Calu3 (cell line): Measurements from ENCODE around the gene ZDHHC18. TPM values are rescaled to one million over a fixed set of nuclear protein-coding genes. Genes with fewer than 3 reads are reported as not detected.

Experiments used
- BruUV-seq: library from RNA; stranded (reverse); fragments of 400-500 nt; replicated peaks from 2 replicates; lab custom pipeline; 2021; lab: Mats Ljungman, UMichigan
- CTCF ChIA-PET: fragments of 300-600 bp; sonication (Branson Sonifier 250); formaldehyde crosslinking; loops from one replicate; lab custom pipeline; 2022; ENCODE audit warnings: antibody characterized with exemption; lab: Charles Lee
- DNase-seq: peaks from one replicate; pipeline ENCODE4 v3.0.0; 2022
- H3K27ac Mint-ChIP-seq: one replicate; pipeline ENCODE4 v1.8.0; 2022; ENCODE audit warnings: mixed read lengths; ENCODE audit not compliant: unreplicated experiment
- H3K27me3 Mint-ChIP-seq: one replicate; pipeline ENCODE4 v1.8.0; 2022; ENCODE audit warnings: mixed read lengths; ENCODE audit not compliant: unreplicated experiment
- H3K36me3 Mint-ChIP-seq: one replicate; pipeline ENCODE4 v1.8.0; 2022; ENCODE audit warnings: mild to moderate bottlenecking, moderate library complexity, mixed read lengths; ENCODE audit not compliant: insufficient read depth, unreplicated experiment
- H3K4me1 Mint-ChIP-seq: one replicate; pipeline ENCODE4 v1.8.0; 2022; ENCODE audit warnings: mild to moderate bottlenecking, low read depth, mixed read lengths; ENCODE audit not compliant: unreplicated experiment
- H3K4me3 Mint-ChIP-seq: one replicate; pipeline ENCODE4 v1.8.0; 2022; ENCODE audit warnings: mild to moderate bottlenecking, low read depth, moderate library complexity, mixed read lengths; ENCODE audit not compliant: unreplicated experiment
- H3K9me3 Mint-ChIP-seq: one replicate; pipeline ENCODE4 v1.8.0; 2022; ENCODE audit warnings: low read depth, mixed read lengths; ENCODE audit not compliant: unreplicated experiment
- intact Hi-C: fragments of 100-400 bp; cut with micrococcal nuclease; formaldehyde crosslinking; loops from one replicate; pipeline ENCODE4 v1.10.0; 2022; ENCODE audit not compliant: unreplicated experiment
- total RNA-seq: library from RNA; stranded (reverse); gene quantifications from 2 replicates; pipeline ENCODE4 v1.2.3, GENCODE V29; 2022
- TF ChIP-seq, protein P1 (sequence below): fragments of 200-600 bp; IDR thresholded peaks from one replicate; pipeline ENCODE4 v1.8.0; 2022; ENCODE audit warnings: antibody characterized with exemption; ENCODE audit not compliant: unreplicated experiment

The ZDHHC18 gene
- total RNA-seq, 1 experiment from 2014 or later = 21.8 TPM

DNA sequence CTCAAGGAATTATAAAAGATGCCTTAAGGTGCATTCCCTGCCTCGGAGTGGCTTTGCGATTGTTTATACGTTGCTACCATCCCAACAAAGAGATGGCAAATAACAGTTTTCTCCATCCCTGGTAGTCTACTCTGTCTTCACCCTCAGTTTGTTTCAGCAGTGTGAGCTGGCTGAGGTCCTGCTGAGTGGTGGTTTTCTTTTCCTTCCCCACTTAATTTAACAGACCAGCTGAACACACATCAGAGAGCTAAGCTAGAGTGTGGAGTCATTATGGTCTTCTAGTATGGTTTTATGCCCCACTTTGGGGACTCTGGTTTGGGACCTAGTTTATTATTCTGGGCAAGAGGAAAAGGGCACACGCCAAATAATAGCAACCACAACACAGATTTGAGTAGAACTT lies 36.6 kb upstream of the ZDHHC18 start:
- H3K4me3 Mint-ChIP-seq = no peak overlapping the region
- H3K36me3 Mint-ChIP-seq = peaks cover 36% of the 10 kb centered on the region
- intact Hi-C loops = loop anchor here (1.0 to 2.0 kb wide), 2 partner anchors 85 to 188 kb away; no protein-coding TSS in a partner anchor
- no peaks in the 10 kb centered on the region for H3K9me3 Mint-ChIP-seq
- no peak for DNase-seq
- H3K4me1 Mint-ChIP-seq = peaks cover 29% of the 10 kb centered on the region
- no TSS peak for BruUV-seq
- TF ChIP-seq, protein P1, sequence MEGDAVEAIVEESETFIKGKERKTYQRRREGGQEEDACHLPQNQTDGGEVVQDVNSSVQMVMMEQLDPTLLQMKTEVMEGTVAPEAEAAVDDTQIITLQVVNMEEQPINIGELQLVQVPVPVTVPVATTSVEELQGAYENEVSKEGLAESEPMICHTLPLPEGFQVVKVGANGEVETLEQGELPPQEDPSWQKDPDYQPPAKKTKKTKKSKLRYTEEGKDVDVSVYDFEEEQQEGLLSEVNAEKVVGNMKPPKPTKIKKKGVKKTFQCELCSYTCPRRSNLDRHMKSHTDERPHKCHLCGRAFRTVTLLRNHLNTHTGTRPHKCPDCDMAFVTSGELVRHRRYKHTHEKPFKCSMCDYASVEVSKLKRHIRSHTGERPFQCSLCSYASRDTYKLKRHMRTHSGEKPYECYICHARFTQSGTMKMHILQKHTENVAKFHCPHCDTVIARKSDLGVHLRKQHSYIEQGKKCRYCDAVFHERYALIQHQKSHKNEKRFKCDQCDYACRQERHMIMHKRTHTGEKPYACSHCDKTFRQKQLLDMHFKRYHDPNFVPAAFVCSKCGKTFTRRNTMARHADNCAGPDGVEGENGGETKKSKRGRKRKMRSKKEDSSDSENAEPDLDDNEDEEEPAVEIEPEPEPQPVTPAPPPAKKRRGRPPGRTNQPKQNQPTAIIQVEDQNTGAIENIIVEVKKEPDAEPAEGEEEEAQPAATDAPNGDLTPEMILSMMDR = no peak
- CTCF ChIA-PET = interaction anchor here (1.5 to 2.2 kb wide), 2 partner anchors 97 to 191 kb away, joined by 3 to 18 read pairs; no protein-coding TSS in a partner anchor
- H3K27ac Mint-ChIP-seq = no peak overlapping the region
- no peaks in the 10 kb centered on the region for H3K27me3 Mint-ChIP-seq

DNA sequence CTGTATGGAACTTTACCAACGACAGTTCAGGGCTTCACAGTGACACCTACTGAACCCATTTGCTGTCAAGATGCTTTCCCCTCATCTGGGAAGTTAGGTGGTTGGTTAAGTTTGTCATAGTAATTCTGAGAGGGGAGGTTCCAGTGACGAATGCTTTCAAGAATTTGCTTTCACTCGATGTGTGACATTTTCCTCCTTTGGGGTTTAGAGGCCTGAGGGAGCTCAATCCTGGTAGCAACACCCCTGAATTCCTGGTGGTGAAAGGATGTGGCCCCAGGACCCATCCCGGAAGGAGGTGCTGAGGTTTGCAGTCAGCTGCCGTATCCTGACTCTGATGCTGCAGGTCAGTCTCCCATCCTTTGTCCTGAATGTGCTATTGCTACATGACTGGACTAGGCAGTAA lies 35.9 kb upstream of the ZDHHC18 start:
- H3K4me3 Mint-ChIP-seq = no peak overlapping the region
- intact Hi-C loops = no loop called here
- DNase-seq = no peak
- TF ChIP-seq, protein P1 = no peak
- peaks cover 23% of the 10 kb centered on the region for H3K4me1 Mint-ChIP-seq
- H3K36me3 Mint-ChIP-seq = peaks cover 36% of the 10 kb centered on the region
- no peaks in the 10 kb centered on the region for H3K27me3 Mint-ChIP-seq
- no peaks in the 10 kb centered on the region for H3K9me3 Mint-ChIP-seq
- no peak overlapping the region for H3K27ac Mint-ChIP-seq
- no TSS peak for BruUV-seq
- CTCF ChIA-PET = interaction anchor here (1.5 to 2.2 kb wide), 2 partner anchors 98 to 191 kb away, joined by 3 to 18 read pairs; no protein-coding TSS in a partner anchor

DNA sequence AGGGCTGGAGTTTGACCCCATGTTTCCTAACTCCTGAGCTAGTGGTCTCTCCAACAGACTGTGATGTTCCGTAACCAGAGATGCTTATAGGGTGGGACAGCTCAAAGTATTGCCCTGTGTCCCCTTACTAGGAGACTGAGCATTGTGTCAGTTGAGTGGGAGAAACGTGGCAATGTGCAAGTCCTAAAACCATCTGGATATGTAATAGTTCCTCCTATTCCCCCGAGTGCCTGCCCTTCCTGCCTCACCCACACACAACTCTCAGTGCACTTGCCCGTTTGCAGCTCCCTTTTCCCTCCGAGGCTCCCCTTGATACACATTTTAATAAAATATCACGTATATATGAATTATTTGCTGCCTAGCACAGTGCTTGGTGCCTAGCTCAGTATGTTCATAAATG lies 35.3 kb upstream of the ZDHHC18 start:
- TF ChIP-seq, protein P1 = no peak
- DNase-seq = no peak
- Mint-ChIP-seq H3K27me3 (no peaks in the 10 kb centered on the region), H3K4me3 (no peak overlapping the region), H3K4me1 (peaks cover 17% of the 10 kb centered on the region), H3K36me3 (peaks cover 36% of the 10 kb centered on the region), H3K9me3 (no peaks in the 10 kb centered on the region), H3K27ac (no peak overlapping the region)
- no TSS peak for BruUV-seq
- CTCF ChIA-PET = no interaction called here
- intact Hi-C loops = no loop called here

DNA sequence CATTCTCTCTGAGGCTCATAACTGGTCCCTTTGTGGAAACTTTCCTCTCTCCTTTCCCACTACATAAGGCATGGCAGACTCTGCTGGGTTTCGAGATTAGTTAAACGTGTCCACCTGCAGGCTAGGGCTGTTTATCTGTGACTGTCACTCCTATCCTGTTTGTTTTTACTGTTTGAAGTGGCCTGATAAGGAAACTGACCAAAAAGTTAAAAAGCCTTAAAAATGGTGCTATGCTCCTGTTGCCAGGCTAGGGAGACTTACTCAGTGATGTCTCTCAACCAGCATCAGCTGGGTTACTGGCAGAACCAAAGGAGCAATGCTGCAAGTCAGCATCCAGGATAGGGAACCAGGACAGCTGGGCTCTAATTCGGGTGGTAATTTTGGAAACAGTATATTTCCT lies 34.9 kb upstream of the ZDHHC18 start:
- Mint-ChIP-seq H3K9me3 (no peaks in the 10 kb centered on the region), H3K4me3 (no peak overlapping the region), H3K27me3 (no peaks in the 10 kb centered on the region), H3K4me1 (peaks cover 14% of the 10 kb centered on the region), H3K27ac (no peak overlapping the region), H3K36me3 (peaks cover 33% of the 10 kb centered on the region)
- BruUV-seq = no TSS peak
- no peak for DNase-seq
- CTCF ChIA-PET = no interaction called here
- intact Hi-C loops = no loop called here
- TF ChIP-seq, protein P1 = no peak
